Testis (tissue), 3 donors: ENCODE data around the gene TMUB1. TPM values are rescaled to one million over a fixed set of nuclear protein-coding genes. Genes with fewer than 3 reads are reported as not detected.
"Not testable (repeated sequence)": the region's sequence is repeated elsewhere in the genome, so short reads cannot be mapped to it uniquely, and the experiment has no call there.

Experiments
- DNase-seq: peaks from one replicate; pipeline ENCODE4 v3.0.0-alpha.2; 2019
- H3K27ac ChIP-seq, 2 donors: fragments of 200-600 bp; sonication (generic); one replicate each; pipeline ENCODE4 v1.5.1; 2019
- H3K27me3 ChIP-seq: fragments of 200-600 bp; sonication (generic); one replicate; pipeline ENCODE4 v1.5.1; 2019
- H3K36me3 ChIP-seq: fragments of 200-600 bp; sonication (generic); one replicate; pipeline ENCODE4 v1.5.1; 2017; ENCODE audit warnings: low read depth; ENCODE audit errors: missing control alignments
- H3K4me1 ChIP-seq: fragments of 200-600 bp; sonication (generic); one replicate; pipeline ENCODE4 v1.5.1; 2019
- H3K4me3 ChIP-seq, 2 donors: fragments of 200-600 bp; sonication (generic); one replicate each; pipeline ENCODE4 v1.5.1; 2017 to 2019
- H3K9me3 ChIP-seq: fragments of 200-600 bp; sonication (generic); one replicate; pipeline ENCODE4 v1.5.1; 2017
- POLR2A ChIP-seq: fragments of 450-650 bp; IDR thresholded peaks from one replicate; pipeline ENCODE4 v1.6.1; 2017; ENCODE audit warnings: antibody characterized with exemption, mild to moderate bottlenecking, moderate library complexity
- WGBS, 2 donors: methylation state at CpG; one replicate each; pipeline ENCODE4 v1.1.5; 2018; 5-methylcytosine and 5-hydroxymethylcytosine counted together
- intact Hi-C: fragments of 100-400 bp; cut with DNase I; formaldehyde crosslinking; loops from one replicate; pipeline ENCODE4 v1.15.1; 2023; ENCODE audit warnings: low total_unique reads
- polyA plus RNA-seq: library from polyadenylated mRNA; stranded (reverse); fragments of 350-450 nt; fragmentation: Illumina TruSeq; extraction: RNeasy Lipid Tissue Mini Kit (QIAGEN cat#74804); gene quantifications from one replicate; pipeline ENCODE4 v1.2.3, GENCODE V29; 2014; ENCODE audit warnings: low read depth, low replicate concordance; ENCODE audit not compliant: insufficient read depth
- total RNA-seq, 2 donors: library from RNA; depleted of rRNA; stranded (reverse); fragments of >200 nt; gene quantifications; one replicate each; pipeline ENCODE4 v1.2.3, GENCODE V29; 2016
- TF ChIP-seq, protein P1 (sequence below), 3 experiments: fragments of 450-650 bp in 2 of 3; fragments of 200-600 bp in 1 of 3; sonication (generic) in 1 of 3; IDR thresholded peaks; one replicate each; pipeline ENCODE4 v1.5.1; 2016 to 2019; ENCODE audit warnings: antibody characterized with exemption in 3 of 3, mild to moderate bottlenecking in 2 of 3, moderate library complexity in 1 of 3

TMUB1 gene
- total and polyA plus RNA-seq, 3 donors from 2014 or later: 30.8 to 68.7 (median 63.2) TPM

- Histone ChIP-seq H3K27ac (no peak overlapping the region), H3K4me1 (no peaks in the 10 kb centered on the region), H3K36me3 (no peaks in the 10 kb centered on the region), H3K9me3 (no peaks in the 10 kb centered on the region), H3K4me3 (no peak overlapping the region), H3K27me3 (no peaks in the 10 kb centered on the region)
- no peak for TF ChIP-seq POLR2A
- TF ChIP-seq, protein P1, sequence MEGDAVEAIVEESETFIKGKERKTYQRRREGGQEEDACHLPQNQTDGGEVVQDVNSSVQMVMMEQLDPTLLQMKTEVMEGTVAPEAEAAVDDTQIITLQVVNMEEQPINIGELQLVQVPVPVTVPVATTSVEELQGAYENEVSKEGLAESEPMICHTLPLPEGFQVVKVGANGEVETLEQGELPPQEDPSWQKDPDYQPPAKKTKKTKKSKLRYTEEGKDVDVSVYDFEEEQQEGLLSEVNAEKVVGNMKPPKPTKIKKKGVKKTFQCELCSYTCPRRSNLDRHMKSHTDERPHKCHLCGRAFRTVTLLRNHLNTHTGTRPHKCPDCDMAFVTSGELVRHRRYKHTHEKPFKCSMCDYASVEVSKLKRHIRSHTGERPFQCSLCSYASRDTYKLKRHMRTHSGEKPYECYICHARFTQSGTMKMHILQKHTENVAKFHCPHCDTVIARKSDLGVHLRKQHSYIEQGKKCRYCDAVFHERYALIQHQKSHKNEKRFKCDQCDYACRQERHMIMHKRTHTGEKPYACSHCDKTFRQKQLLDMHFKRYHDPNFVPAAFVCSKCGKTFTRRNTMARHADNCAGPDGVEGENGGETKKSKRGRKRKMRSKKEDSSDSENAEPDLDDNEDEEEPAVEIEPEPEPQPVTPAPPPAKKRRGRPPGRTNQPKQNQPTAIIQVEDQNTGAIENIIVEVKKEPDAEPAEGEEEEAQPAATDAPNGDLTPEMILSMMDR (IDR thresholded peaks at IDR 0.05): no peak
- no peak for DNase-seq
- WGBS, 2 donors: 47 to 72% methylated on average over 13 to 14 of the region's 14 CpGs
- intact Hi-C loops: no loop called here
These were observed 36.4 kb downstream of the TMUB1 start for GRCh38 chr7:151046603-151047573.

GRCh38 chr7:151045967-151046366 is 37.3 kb downstream of the TMUB1 start:
- Histone ChIP-seq H3K9me3 (no peaks in the 10 kb centered on the region), H3K4me3 (no peak overlapping the region), H3K27ac (no peak overlapping the region), H3K27me3 (no peaks in the 10 kb centered on the region), H3K4me1 (no peaks in the 10 kb centered on the region), H3K36me3 (no peaks in the 10 kb centered on the region)
- TF ChIP-seq, protein P1 (IDR thresholded peaks at IDR 0.05): no peak
- no peak for TF ChIP-seq POLR2A
- no peak for DNase-seq
- intact Hi-C loops: no loop called here
- WGBS, 2 donors: 85 to 88% methylated on average over 9 of the region's 9 CpGs

- no peaks in the 10 kb centered on the region for H3K27me3 ChIP-seq
- no peak overlapping the region for H3K27ac ChIP-seq
- DNase-seq: no peak
- no peak overlapping the region for H3K4me3 ChIP-seq
- TF ChIP-seq, protein P1 (IDR thresholded peaks at IDR 0.05): no peak
- TF ChIP-seq POLR2A: no peak
- WGBS, 2 donors: 83 to 87% methylated on average over 3 to 11 of the region's 11 CpGs
- intact Hi-C loops: no loop called here
- no peaks in the 10 kb centered on the region for H3K9me3 ChIP-seq
- H3K36me3 ChIP-seq: no peaks in the 10 kb centered on the region
- H3K4me1 ChIP-seq: no peaks in the 10 kb centered on the region
These were observed 38.0 kb downstream of the TMUB1 start for GRCh38 chr7:151045262-151045661.

- Histone ChIP-seq H3K9me3 (no peaks in the 10 kb centered on the region), H3K4me3 (no peak overlapping the region), H3K27me3 (no peaks in the 10 kb centered on the region), H3K36me3 (no peaks in the 10 kb centered on the region), H3K27ac (no peak overlapping the region), H3K4me1 (peaks cover 12% of the 10 kb centered on the region)
- intact Hi-C loops: no loop called here
- WGBS, 2 donors: 91 to 98% methylated on average over 9 to 19 of the region's 20 CpGs
- TF ChIP-seq, protein P1 (IDR thresholded peaks at IDR 0.05): no peak
- no peak for TF ChIP-seq POLR2A
- DNase-seq: no peak
These were observed 39.3 kb downstream of the TMUB1 start for GRCh38 chr7:151043959-151044358.

DNA sequence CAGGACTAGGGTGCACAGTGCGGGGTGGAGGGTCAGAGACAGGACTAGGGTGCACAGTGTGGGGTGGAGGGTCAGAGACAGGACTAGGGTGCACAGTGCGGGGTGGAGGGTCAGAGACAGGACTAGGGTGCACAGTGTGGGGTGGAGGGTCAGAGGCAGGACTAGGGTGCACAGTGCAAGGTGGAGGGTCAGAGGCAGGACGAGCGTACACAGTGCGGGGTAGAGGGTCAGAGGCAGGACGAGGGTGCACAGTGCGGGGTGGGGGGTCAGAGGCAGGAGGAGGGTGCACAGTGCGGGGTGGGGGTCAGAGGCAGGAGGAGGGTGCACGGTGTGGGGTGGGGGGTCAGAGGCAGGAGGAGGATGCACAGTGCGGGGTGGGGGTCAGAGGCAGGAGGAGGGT is 39.8 kb downstream of the TMUB1 start:
- DNase-seq, H3K4me3 ChIP-seq, H3K36me3 ChIP-seq, H3K9me3 ChIP-seq, intact Hi-C loops, H3K27me3 ChIP-seq, H3K27ac ChIP-seq: not testable (repeated sequence)
- peaks cover 17% of the 10 kb centered on the region for H3K4me1 ChIP-seq
- WGBS, 2 donors: 91 to 94% methylated on average over 10 of the region's 10 CpGs
